ENCODE measurements around the gene WNT10A.

The WNT10A gene

GRCh38 chr2:218878926-218879761, 1.5 kb upstream of the WNT10A start:
- DNase-seq = no peak

- no peak for DNase-seq
These were observed 913 bp upstream of the WNT10A start for GRCh38 chr2:218879776-218880101.

- no peak for DNase-seq
These were observed 375 bp downstream of the WNT10A start for GRCh38 chr2:218880859-218881594.

GRCh38 chr2:218881744-218882460, 1.2 kb downstream of the WNT10A start:
- DNase-seq = no peak

- DNase-seq = no peak
These were observed 1.8 kb downstream of the WNT10A start for GRCh38 chr2:218882461-218882816.

GRCh38 chr2:218882866-218883366, 2.3 kb downstream of the WNT10A start:
- no peak for DNase-seq

GRCh38 chr2:218883491-218884490, 3.1 kb downstream of the WNT10A start:
- DNase-seq = no peak

GRCh38 chr2:218884519-218884918, 3.9 kb downstream of the WNT10A start:
- DNase-seq = no peak

GRCh38 chr2:218885981-218886947, 5.6 kb downstream of the WNT10A start:
- DNase-seq = peak; percentile 77

GRCh38 chr2:218887079-218887478, 6.4 kb downstream of the WNT10A start:
- DNase-seq = no peak

GRCh38 chr2:218888341-218888740, 7.7 kb downstream of the WNT10A start:
- DNase-seq = no peak

- DNase-seq = no peak
These were observed 9.3 kb downstream of the WNT10A start for GRCh38 chr2:218889937-218890336.

GRCh38 chr2:218890369-218890768, 9.7 kb downstream of the WNT10A start:
- no peak for DNase-seq

GRCh38 chr2:218891275-218892135, 10.9 kb downstream of the WNT10A start:
- no peak for DNase-seq

GRCh38 chr2:218892693-218893348, 12.2 kb downstream of the WNT10A start:
- peak; percentile 60 for DNase-seq

GRCh38 chr2:218893349-218894150, 12.9 kb downstream of the WNT10A start:
- DNase-seq = no peak

GRCh38 chr2:218894151-218894879, 13.7 kb downstream of the WNT10A start:
- DNase-seq = no peak

GRCh38 chr2:218894880-218895157, 14.2 kb downstream of the WNT10A start:
- DNase-seq = no peak
